GM18505 (cell line): Measurements from ENCODE around the gene AFF3.

ENCODE experiments used
- ATAC-seq: cut with Tn5 transposase; IDR thresholded peaks from one replicate; pipeline ENCODE4 v1.9.1; 2021; ENCODE audit not compliant: unreplicated experiment
- POLR2A ChIP-seq: IDR thresholded peaks from 4 replicates; pipeline ENCODE4 v1.6.1; 2011; ENCODE audit warnings: borderline replicate concordance; ENCODE audit not compliant: insufficient read depth, insufficient read length; ENCODE audit errors: extremely low read depth

Gene AFF3

DNA sequence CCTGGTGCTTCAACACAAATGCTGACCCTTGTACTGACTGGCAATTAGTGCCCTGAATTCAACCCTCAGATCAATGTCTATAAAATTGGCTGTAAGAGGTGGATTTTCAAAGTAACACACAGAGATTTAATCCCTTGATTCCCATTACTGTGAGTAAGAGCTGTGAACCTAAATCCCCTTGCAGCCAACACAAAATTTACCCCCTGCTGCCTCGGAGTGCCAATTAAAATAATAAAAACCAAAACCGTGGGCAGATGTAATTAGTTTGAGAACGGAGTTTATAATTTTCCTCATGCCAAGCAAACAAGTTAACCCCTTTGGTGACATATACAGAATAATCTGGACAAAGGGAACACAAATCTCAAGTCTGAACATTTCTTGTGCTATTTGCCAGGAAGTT is 596.8 kb downstream of the AFF3 start:
- ATAC-seq: no peak
- TF ChIP-seq POLR2A: no peak

GRCh38 chr2:99545066-99545465 is 597.3 kb downstream of the AFF3 start:
- no peak for TF ChIP-seq POLR2A
- no peak for ATAC-seq

- no peak for TF ChIP-seq POLR2A
- ATAC-seq: no peak
These were observed 597.8 kb downstream of the AFF3 start for GRCh38 chr2:99544608-99545007.

DNA sequence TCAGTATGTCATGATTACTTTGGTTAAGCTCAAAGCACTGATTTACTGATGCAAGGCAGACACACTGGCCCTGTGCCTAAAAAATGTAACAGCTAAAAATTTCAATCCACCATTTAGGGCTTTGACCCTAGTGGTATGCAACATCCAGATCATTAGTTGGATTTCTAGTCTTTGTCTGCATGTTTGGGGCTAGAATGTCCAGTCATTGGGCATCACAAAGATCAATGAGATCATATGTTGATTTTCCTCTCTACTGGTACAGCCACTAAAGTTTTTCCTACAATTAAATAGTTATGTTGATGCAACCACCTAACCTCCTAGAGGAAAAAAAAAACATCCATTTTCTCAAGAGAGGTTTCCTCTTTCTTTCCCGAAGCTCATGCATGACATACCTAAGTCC is 599.1 kb downstream of the AFF3 start:
- TF ChIP-seq POLR2A: no peak
- ATAC-seq: no peak

- TF ChIP-seq POLR2A: no peak
- ATAC-seq: no peak
These were observed 604.4 kb downstream of the AFF3 start for GRCh38 chr2:99537910-99538485.

- TF ChIP-seq POLR2A: no peak
- no peak for ATAC-seq
These were observed 618.3 kb downstream of the AFF3 start for GRCh38 chr2:99524056-99524455.

- no peak for TF ChIP-seq POLR2A
- no peak for ATAC-seq
These were observed 620.2 kb downstream of the AFF3 start for GRCh38 chr2:99522157-99522556.

- no peak for TF ChIP-seq POLR2A
- ATAC-seq: no peak
These were observed 621.6 kb downstream of the AFF3 start for GRCh38 chr2:99520813-99521212.

DNA sequence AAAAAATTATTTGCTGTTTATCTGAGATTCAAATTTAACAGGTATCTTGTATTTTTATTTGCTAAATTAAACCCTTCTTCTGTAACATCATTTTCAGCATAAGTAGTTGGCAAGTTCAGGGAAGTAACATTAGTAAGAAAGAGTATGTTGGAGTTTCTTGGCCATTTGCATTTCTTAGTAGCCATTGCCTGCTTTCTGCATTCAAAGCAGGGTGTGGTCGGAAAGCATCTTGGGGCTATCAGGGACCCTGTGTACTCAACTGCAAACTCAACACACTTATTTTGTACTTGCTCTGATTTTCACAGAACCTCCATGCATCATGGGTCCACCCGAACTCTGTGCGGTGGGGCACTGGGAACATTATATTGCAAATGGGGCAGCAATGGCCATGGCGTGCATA is 622.2 kb downstream of the AFF3 start:
- no peak for TF ChIP-seq POLR2A
- ATAC-seq: no peak

DNA sequence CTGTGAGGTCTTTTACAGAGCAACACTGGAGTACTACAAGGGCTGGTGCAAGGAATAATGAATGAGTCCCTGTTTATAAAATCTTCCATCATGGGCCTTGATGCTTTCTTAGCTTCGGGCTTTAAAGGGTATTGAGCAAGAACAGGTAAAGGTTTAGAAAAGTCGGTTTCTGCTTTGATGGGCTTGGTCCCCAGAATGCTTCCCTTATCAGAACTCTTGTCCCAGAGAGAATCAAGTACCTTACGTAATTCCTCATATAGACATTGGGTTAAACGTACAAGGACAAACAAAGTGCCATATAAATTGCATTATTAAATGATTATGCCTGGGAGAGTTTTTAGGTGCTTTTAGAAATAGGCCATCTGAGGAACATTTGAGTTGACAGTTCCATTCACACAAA is 628.0 kb downstream of the AFF3 start:
- TF ChIP-seq POLR2A: no peak
- ATAC-seq: no peak

- TF ChIP-seq POLR2A: no peak
- no peak for ATAC-seq
These were observed 630.2 kb downstream of the AFF3 start for GRCh38 chr2:99512181-99512591.

- no peak for ATAC-seq
These were observed 633.0 kb downstream of the AFF3 start for GRCh38 chr2:99509387-99509786.

DNA sequence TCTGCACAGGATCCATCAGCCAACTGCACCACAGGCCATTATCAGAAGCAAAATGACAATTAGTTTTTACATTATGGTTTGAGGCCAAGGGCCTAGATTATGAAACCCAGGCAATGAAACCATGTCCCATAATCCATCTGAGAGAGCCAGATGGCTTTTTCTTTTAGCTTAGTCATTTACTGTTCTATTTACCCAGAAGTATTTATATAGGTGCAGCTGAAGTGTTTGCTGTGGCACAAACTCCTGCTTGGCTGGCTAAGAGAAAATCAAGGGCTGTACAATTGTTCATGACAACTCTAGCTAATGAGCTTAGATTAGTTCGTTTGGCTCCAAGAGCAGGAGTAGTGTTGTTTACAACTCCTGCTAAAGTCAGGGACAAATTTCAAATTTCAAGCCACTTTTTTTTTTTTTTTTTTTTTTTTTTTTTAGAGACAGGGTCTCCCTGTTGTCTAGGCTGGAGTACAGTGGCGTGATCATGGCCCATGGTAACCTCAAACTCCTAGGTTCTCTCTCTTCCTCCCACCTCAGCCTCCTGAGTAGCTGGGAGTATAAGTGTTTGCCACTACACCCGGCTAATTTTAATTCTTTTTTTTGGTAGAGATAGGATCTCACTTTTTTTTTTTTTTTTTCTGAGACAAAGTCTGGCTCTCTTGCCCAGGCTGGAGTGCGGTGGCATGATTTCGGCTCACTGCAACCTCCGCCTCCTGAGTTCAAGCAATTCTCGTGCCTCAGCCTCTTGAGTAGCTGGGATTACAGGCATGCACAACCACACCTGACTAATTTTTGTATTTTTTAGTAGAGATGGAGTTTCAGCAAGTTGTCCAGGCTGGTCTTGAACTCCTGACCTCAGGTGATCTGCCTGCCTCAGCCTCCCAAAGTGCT is 634.2 kb downstream of the AFF3 start:
- no peak for TF ChIP-seq POLR2A
- ATAC-seq: no peak

More at GRCh38 chr2:99509387-99509786, 633.0 kb downstream of the AFF3 start:
- TF ChIP-seq POLR2A: no peak
